Type B pancreatic cell (in vitro differentiated cells): ENCODE data around the gene ADAMTSL5. TPM values are rescaled to one million over a fixed set of nuclear protein-coding genes. Genes with fewer than 3 reads are reported as not detected.

Experiments used
- DNase-seq: peaks from one replicate; pipeline ENCODE4 v3.0.0; 2021; ENCODE audit warnings: mixed read lengths; ENCODE audit not compliant: unreplicated experiment; ENCODE audit errors: extremely low spot score
- H3K27ac Mint-ChIP-seq: 2 replicates; pipeline ENCODE4 v1.8.0; 2021; ENCODE audit warnings: mild to moderate bottlenecking, mixed read lengths
- H3K27me3 Mint-ChIP-seq: 2 replicates; pipeline ENCODE4 v1.8.0; 2021; ENCODE audit warnings: mixed read lengths
- H3K36me3 Mint-ChIP-seq: 2 replicates; pipeline ENCODE4 v1.8.0; 2021; ENCODE audit warnings: mixed read lengths
- H3K4me1 Mint-ChIP-seq: one replicate; pipeline ENCODE4 v1.8.0; 2021; ENCODE audit warnings: mixed read lengths; ENCODE audit not compliant: unreplicated experiment
- H3K4me3 Mint-ChIP-seq: 2 replicates; pipeline ENCODE4 v1.8.0; 2021; ENCODE audit warnings: mild to moderate bottlenecking, mixed read lengths
- H3K9me3 Mint-ChIP-seq: 2 replicates; pipeline ENCODE4 v1.8.0; 2021; ENCODE audit warnings: mixed read lengths
- CTCF ChIP-seq: fragments of 200-600 bp; sonication (generic); conservative IDR thresholded peaks from 2 replicates; pipeline ENCODE4 v1.5.0; 2021; ENCODE audit warnings: antibody characterized with exemption, mild to moderate bottlenecking
- total RNA-seq: library from RNA; stranded (reverse); gene quantifications from 2 replicates; pipeline ENCODE4 v1.2.1, GENCODE V29; 2021; ENCODE audit warnings: low replicate concordance

Gene ADAMTSL5
- total RNA-seq, 1 donor from 2014 or later = 3.4 TPM

DNA sequence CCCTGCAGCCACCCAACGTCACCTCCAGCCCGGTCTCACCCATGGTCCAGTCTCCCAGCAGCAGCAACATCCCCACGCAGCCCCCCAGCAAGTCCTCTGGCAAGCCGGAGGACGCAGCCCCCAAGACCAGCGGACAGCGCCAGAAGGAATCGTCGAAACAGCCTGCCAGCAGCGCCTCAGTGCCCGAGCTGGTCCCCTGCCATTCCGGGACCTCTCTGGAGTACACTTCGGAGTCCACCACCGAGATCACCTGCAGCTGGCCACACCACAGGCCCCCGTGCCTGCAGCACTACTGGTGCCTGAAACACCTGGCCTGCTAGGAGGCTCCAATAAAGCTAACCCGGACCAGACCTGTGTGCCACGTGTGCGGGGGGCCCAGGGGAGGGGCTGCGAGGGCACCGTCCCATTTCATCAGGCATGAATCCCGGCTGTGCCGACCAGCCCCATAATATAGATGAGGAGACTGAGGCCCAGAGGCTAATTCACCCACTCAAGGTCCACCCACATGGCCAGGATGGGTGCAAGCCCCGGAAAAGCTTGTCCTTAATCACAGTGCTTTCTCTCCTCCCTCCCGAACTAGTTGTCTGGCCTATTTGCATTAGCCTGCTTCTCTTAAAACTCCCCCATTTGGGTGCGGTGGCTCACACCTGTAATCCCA, 15.1 kb downstream of the ADAMTSL5 start:
- Mint-ChIP-seq H3K36me3 (no peaks in the 10 kb centered on the region), H3K4me3 (no peak overlapping the region), H3K27ac (no peak overlapping the region), H3K27me3 (peaks cover 10% of the 10 kb centered on the region), H3K9me3 (no peaks in the 10 kb centered on the region), H3K4me1 (peaks cover 4% of the 10 kb centered on the region)
- TF ChIP-seq CTCF = no peak
- DNase-seq = no peak

- no peak overlapping the region for H3K27ac Mint-ChIP-seq
- no peaks in the 10 kb centered on the region for H3K9me3 Mint-ChIP-seq
- no peaks in the 10 kb centered on the region for H3K36me3 Mint-ChIP-seq
- H3K27me3 Mint-ChIP-seq = peaks cover 14% of the 10 kb centered on the region
- no peak for DNase-seq
- no peak for TF ChIP-seq CTCF
- H3K4me1 Mint-ChIP-seq = peaks cover 4% of the 10 kb centered on the region
- H3K4me3 Mint-ChIP-seq = no peak overlapping the region
Measured at GRCh38 chr19:1496714-1497577, 15.9 kb downstream of the ADAMTSL5 start.

- Mint-ChIP-seq H3K36me3 (no peaks in the 10 kb centered on the region), H3K4me1 (peaks cover 8% of the 10 kb centered on the region), H3K4me3 (no peak overlapping the region), H3K9me3 (no peaks in the 10 kb centered on the region), H3K27ac (no peak overlapping the region), H3K27me3 (peaks cover 15% of the 10 kb centered on the region)
- TF ChIP-seq CTCF = no peak
- DNase-seq = no peak
Measured at GRCh38 chr19:1495799-1496713, 16.8 kb downstream of the ADAMTSL5 start.

DNA sequence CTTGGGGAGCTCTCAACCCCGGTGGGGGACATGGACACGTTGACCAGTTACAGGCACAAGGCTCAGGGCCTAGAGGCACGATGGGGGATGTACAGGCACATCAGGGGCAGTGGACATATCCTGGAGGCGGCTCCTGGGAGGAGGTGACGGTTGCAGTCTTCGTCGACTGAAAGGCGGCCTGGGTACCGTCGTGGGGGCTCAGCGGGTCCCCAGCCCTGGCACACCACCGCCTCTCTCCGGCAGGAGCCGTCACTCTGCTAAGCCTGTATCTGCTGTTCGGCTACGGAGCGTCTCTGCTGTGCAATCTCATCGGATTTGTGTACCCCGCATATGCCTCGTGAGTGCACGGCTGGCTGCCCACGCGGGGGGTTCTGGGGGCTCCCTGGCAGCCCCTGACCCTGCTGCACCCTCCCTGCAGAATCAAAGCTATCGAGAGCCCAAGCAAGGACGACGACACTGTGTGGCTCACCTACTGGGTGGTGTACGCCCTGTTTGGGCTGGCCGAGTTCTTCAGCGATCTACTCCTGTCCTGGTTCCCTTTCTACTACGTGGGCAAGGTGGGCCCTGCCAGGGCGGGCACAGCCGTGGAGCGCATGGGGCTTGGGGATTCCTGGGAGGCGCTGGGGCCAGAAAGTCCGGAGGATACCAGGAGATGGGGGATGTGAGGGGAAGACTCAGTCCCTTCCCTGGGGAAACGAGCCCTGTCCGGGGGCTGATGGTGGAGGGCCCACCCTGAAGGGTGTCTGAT, 17.6 kb downstream of the ADAMTSL5 start:
- DNase-seq = no peak
- Mint-ChIP-seq H3K27me3 (peaks cover 17% of the 10 kb centered on the region), H3K4me1 (peaks cover 8% of the 10 kb centered on the region), H3K36me3 (no peaks in the 10 kb centered on the region), H3K27ac (no peak overlapping the region), H3K4me3 (no peak overlapping the region), H3K9me3 (no peaks in the 10 kb centered on the region)
- no peak for TF ChIP-seq CTCF
